HEK293T (cell line): ENCODE measurements around the gene AR.

ENCODE experiments used
- CTCF ChIA-PET: fragments of 350-600 bp; formaldehyde crosslinking; extraction: SDS; loops from one replicate; lab custom pipeline; 2021; ENCODE audit warnings: antibody characterized with exemption, inconsistent platforms; lab: Yijun Ruan, JAX
- POLR2A ChIA-PET: fragments of 350-600 bp; formaldehyde crosslinking; extraction: SDS; loops from one replicate; lab custom pipeline; 2020; ENCODE audit warnings: antibody characterized with exemption, inconsistent platforms; lab: Yijun Ruan, JAX
- DNase-seq: peaks from one replicate; pipeline ENCODE4 v3.0.0; 2012; ENCODE audit warnings: mixed read lengths; ENCODE audit errors: extremely low spot score
- ARNT ChIP-seq: fragments of 450-650 bp; IDR thresholded peaks from 2 replicates; pipeline ENCODE4 v1.6.1; 2017; ENCODE audit warnings: mild to moderate bottlenecking
- BHLHE40 ChIP-seq: fragments of 450-650 bp; IDR thresholded peaks from 2 replicates; pipeline ENCODE4 v1.6.1; 2016; ENCODE audit warnings: mild to moderate bottlenecking, moderate library complexity, borderline replicate concordance
- CTBP1 ChIP-seq: fragments of 450-650 bp; IDR thresholded peaks from 2 replicates; pipeline ENCODE4 v1.6.1; 2016; ENCODE audit warnings: borderline replicate concordance
- ELF4 ChIP-seq: fragments of 450-650 bp; IDR thresholded peaks from 2 replicates; pipeline ENCODE4 v1.6.1; 2017; ENCODE audit warnings: antibody characterized with exemption
- FOXA1 ChIP-seq: fragments of 450-650 bp; IDR thresholded peaks from 2 replicates; pipeline ENCODE4 v1.6.1; 2016; ENCODE audit warnings: mild to moderate bottlenecking
- FOXK2 ChIP-seq: fragments of 450-650 bp; IDR thresholded peaks from 2 replicates; pipeline ENCODE4 v1.6.1; 2016; ENCODE audit warnings: mild to moderate bottlenecking
- FOXM1 ChIP-seq: fragments of 450-650 bp; IDR thresholded peaks from 2 replicates; pipeline ENCODE4 v1.6.1; 2017; ENCODE audit warnings: mild to moderate bottlenecking, borderline replicate concordance
- HDGF ChIP-seq: fragments of 450-650 bp; IDR thresholded peaks from 2 replicates; pipeline ENCODE4 v1.6.1; 2017; ENCODE audit warnings: antibody characterized with exemption, borderline replicate concordance
- L3MBTL2 ChIP-seq: fragments of 450-650 bp; conservative IDR thresholded peaks from 2 replicates; pipeline ENCODE4 v1.6.1; 2016; ENCODE audit warnings: mild to moderate bottlenecking
- LEF1 ChIP-seq: fragments of 450-650 bp; IDR thresholded peaks from 2 replicates; pipeline ENCODE4 v1.6.1; 2017; ENCODE audit warnings: mild to moderate bottlenecking, borderline replicate concordance
- NFRKB ChIP-seq: fragments of 450-650 bp; IDR thresholded peaks from 2 replicates; pipeline ENCODE4 v1.6.1; 2016; ENCODE audit warnings: mild to moderate bottlenecking, moderate library complexity
- PKNOX1 ChIP-seq: fragments of 450-650 bp; IDR thresholded peaks from 2 replicates; pipeline ENCODE4 v1.6.1; 2016
- SP1 ChIP-seq: fragments of 450-650 bp; IDR thresholded peaks from 2 replicates; pipeline ENCODE4 v1.6.1; 2017
- SUZ12 ChIP-seq: fragments of 450-650 bp; IDR thresholded peaks from 2 replicates; pipeline ENCODE4 v1.6.1; 2016; ENCODE audit warnings: mild to moderate bottlenecking
- TARDBP ChIP-seq: fragments of 450-650 bp; IDR thresholded peaks from 2 replicates; pipeline ENCODE4 v1.6.1; 2016
- ZNF384 ChIP-seq: fragments of 450-650 bp; IDR thresholded peaks from 2 replicates; pipeline ENCODE4 v1.6.1; 2016

AR gene

DNA sequence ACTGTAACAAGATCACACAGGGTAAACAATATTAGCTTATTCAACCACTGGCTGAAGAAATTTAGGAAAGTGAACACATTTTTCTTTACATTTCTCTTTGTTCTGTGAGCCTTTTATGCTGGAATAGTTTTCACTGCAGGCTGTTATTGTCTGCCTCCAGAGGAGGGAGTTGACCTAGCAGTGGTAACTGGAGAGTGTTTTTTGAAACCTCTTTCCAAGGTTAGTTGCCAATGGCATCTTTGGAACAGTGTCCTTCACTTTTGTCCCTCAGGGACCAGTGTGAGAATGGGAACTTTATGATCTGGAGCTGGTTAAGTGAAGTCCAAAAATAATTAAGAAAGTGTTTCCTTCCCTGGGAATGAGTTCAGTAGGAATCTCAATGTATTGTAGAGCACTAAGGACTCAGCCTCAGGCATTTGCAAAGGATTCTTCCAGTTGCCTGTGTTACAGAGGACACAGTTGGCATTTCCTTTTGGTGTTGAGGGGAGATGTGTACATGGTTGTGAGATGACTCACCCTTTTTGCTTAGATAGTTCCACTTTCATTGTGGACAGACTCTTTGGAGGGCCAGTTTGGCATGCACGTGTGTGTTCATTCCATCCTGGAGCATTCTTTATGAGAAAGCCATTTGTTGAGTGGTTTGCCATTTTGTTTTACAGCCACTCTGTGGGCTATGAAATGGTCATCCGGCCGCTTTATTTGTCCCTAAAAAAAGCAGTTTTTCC is 61.3 kb downstream of the AR start:
- TF ChIP-seq FOXA1 = no peak
- no peak for TF ChIP-seq ELF4
- no peak for TF ChIP-seq L3MBTL2
- TF ChIP-seq BHLHE40 = no peak
- TF ChIP-seq TARDBP = no peak
- TF ChIP-seq ZNF384 = no peak
- no peak for TF ChIP-seq ARNT
- TF ChIP-seq HDGF = no peak
- no peak for TF ChIP-seq LEF1
- no peak for TF ChIP-seq NFRKB
- TF ChIP-seq PKNOX1 = no peak
- TF ChIP-seq FOXM1 = no peak
- no peak for DNase-seq
- ChIA-PET CTCF (no interaction called here), POLR2A (no interaction called here)

GRCh38 chrX:67607466-67607865 is 63.6 kb downstream of the AR start:
- ChIA-PET CTCF (interaction anchor here (0.6 kb wide), 1 partner anchor 195 kb away, joined by 3 read pairs; no protein-coding TSS in a partner anchor), POLR2A (no interaction called here)
- TF ChIP-seq L3MBTL2 (no peak), ZNF384 (no peak), FOXM1 (no peak), FOXK2 (no peak), LEF1 (no peak), TARDBP (no peak), CTBP1 (no peak), SUZ12 (no peak), NFRKB (no peak), FOXA1 (no peak)
- DNase-seq = no peak

DNA sequence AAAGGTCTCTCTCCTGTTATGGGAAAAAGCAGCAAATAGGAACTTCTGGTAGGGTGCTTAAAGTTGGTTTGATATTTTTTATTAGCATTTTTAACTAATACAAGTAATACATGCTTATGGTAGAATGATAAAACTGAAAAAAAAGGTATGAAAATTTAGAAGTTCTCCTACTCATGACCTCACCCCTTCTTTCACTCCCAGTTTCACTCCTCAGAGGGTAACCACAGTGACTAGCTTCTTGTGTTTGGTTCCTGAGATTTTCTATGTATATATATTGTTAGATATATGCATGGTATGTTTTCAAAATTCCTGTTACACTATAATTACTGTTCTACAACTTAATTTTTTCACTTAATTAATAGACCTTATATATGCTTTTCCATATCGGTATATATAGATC is 66.5 kb downstream of the AR start:
- ChIA-PET CTCF (no interaction called here), POLR2A (no interaction called here)
- no peak for TF ChIP-seq ELF4
- TF ChIP-seq SP1 = no peak
- no peak for TF ChIP-seq FOXK2
- no peak for TF ChIP-seq HDGF
- no peak for TF ChIP-seq L3MBTL2
- DNase-seq = no peak

DNA sequence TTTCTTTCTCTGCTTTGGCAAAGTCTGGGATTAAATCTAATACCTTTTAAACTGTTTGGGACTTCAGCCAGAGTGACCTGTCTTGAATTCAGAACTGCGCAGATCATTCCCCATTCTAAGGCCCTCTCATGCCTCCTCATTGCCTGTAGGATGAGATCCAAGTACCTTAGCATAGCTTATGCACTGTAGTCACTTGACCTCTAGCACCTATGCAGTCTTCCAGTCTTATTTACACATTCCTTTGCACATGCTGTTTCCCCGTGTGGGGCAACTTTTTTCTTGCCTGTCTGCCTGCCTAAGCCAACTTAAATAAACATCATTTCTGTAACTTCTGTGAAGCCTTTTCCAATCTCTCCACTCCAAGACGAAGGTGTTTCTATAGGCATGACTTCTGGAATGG is 68.4 kb downstream of the AR start:
- POLR2A ChIA-PET = no interaction called here
- no peak for DNase-seq
- no peak for TF ChIP-seq SUZ12
- TF ChIP-seq NFRKB = no peak
- no peak for TF ChIP-seq SP1
- TF ChIP-seq TARDBP = no peak
- TF ChIP-seq PKNOX1 = no peak
- no peak for TF ChIP-seq CTBP1
- TF ChIP-seq L3MBTL2 = no peak
- no peak for TF ChIP-seq FOXA1
- no peak for TF ChIP-seq ARNT
- no peak for TF ChIP-seq HDGF
- TF ChIP-seq LEF1 = no peak
- CTCF ChIA-PET = no interaction called here

GRCh38 chrX:67613366-67613765 is 69.5 kb downstream of the AR start:
- ChIA-PET CTCF (no interaction called here), POLR2A (no interaction called here)
- no peak for DNase-seq
- TF ChIP-seq SP1 (no peak), ARNT (no peak), BHLHE40 (no peak), SUZ12 (no peak), ELF4 (no peak), FOXM1 (no peak), PKNOX1 (no peak), LEF1 (no peak), NFRKB (no peak), HDGF (no peak), TARDBP (no peak), ZNF384 (no peak), CTBP1 (no peak), L3MBTL2 (no peak), FOXK2 (no peak), FOXA1 (no peak)

- no peak for DNase-seq
- TF ChIP-seq NFRKB (no peak), ARNT (no peak), LEF1 (no peak), TARDBP (no peak), L3MBTL2 (no peak), SP1 (no peak), ELF4 (no peak), FOXA1 (no peak), FOXK2 (no peak), FOXM1 (no peak)
- POLR2A ChIA-PET = no interaction called here
- CTCF ChIA-PET = no interaction called here
Measured at GRCh38 chrX:67613996-67614395, 70.2 kb downstream of the AR start.
